ENCODE measurements around the gene SYT5. TPM values are rescaled to one million over a fixed set of nuclear protein-coding genes. Genes with fewer than 3 reads are reported as not detected.

Gene SYT5
- total and polyA plus RNA-seq, 10 of the 15 experiments (the other 5 are each of a cell fraction or from before 2014, with no cell fraction given): 0.04 to 0.79 (median 0.26) TPM; not detected in 7

DNA sequence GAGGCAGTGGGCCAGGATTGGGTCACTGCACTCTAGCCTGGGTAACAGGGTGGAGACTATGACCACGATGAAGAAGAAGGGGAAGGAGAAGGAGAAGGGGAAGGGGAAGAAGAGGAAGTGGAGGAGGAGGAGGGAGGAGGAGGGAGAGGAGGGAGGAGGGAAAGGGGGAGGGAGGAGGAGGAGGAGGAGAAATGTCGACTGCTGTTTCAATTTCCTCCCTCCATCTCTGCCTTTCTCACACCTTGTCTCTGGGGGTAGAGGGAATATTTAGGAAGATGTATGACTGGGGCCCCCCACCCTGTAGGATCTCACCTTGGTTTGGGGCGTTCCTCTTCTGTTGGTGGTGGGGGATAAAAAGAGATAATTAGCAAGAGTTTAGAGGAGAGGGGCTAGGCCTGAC, 34.9 kb downstream of the SYT5 start (continued):
- TF ChIP-seq, protein P1, sequence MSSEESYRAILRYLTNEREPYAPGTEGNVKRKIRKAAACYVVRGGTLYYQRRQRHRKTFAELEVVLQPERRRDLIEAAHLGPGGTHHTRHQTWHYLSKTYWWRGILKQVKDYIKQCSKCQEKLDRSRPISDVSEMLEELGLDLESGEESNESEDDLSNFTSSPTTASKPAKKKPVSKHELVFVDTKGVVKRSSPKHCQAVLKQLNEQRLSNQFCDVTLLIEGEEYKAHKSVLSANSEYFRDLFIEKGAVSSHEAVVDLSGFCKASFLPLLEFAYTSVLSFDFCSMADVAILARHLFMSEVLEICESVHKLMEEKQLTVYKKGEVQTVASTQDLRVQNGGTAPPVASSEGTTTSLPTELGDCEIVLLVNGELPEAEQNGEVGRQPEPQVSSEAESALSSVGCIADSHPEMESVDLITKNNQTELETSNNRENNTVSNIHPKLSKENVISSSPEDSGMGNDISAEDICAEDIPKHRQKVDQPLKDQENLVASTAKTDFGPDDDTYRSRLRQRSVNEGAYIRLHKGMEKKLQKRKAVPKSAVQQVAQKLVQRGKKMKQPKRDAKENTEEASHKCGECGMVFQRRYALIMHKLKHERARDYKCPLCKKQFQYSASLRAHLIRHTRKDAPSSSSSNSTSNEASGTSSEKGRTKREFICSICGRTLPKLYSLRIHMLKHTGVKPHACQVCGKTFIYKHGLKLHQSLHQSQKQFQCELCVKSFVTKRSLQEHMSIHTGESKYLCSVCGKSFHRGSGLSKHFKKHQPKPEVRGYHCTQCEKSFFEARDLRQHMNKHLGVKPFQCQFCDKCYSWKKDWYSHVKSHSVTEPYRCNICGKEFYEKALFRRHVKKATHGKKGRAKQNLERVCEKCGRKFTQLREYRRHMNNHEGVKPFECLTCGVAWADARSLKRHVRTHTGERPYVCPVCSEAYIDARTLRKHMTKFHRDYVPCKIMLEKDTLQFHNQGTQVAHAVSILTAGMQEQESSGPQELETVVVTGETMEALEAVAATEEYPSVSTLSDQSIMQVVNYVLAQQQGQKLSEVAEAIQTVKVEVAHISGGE (CRISPR knock-in tag; IDR thresholded peaks at IDR 0.05): no peak
- TF ChIP-seq RB1 (IDR thresholded peaks at IDR 0.05; ENCODE audit: borderline replicate concordance): no peak

DNA sequence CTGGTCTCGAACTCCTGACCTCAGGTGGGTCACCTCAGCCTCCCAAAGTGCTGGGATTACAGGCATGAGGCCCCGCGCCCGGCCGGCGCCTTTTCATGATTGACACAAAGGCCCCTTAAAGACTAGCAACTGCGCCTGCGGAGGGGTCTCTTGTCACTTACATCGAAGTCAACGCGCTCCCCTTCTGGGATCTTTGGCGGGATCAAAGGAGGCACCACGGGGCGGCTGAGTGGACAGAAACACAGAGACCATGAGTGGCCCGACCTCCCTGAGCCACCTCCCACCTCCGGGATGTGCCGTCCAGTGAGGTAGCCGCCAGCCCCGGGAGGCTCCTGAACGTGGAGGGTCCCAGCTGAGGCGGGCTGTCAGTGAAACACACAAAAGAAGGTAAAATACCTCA, 38.4 kb downstream of the SYT5 start:
- 31% methylated on average over 21 of the region's 21 CpGs for WGBS (ENCODE audit: insufficient coverage, insufficient replicate concordance, low lambda C conversion rate, missing lambda C conversion rate)
- Histone ChIP-seq H3K9me3 (replicated peaks; ENCODE audit: control insufficient read depth, insufficient read depth, low read length) (no peaks in the 10 kb centered on the region), H3K4me1 (ENCODE audit: control insufficient read depth, insufficient read depth, low read length) (no peaks in the 10 kb centered on the region), H4K20me1 (ENCODE audit: control insufficient read depth, insufficient read depth) (no peaks in the 10 kb centered on the region), H3K79me2 (ENCODE audit: control insufficient read depth, insufficient read depth, low read length) (no peaks in the 10 kb centered on the region), H2AFZ (ENCODE audit: control insufficient read depth, low read depth, low read length) (no peak overlapping the region), H3K9ac (ENCODE audit: control insufficient read depth, insufficient read depth, low read length) (no peak overlapping the region), H3K4me2 (ENCODE audit: control insufficient read depth, insufficient read depth) (no peak overlapping the region), H3K36me3 (ENCODE audit: control insufficient read depth in 2 of 2, insufficient read depth in 2 of 2, low read length in 1 of 2) (no peaks in the 10 kb centered on the region), H3K27ac (ENCODE audit: control insufficient read depth, insufficient read depth) (no peak overlapping the region), H3K27me3 (replicated peaks in 1 of 2; ENCODE audit: control insufficient read depth in 2 of 2, insufficient read depth in 2 of 2, low read length in 1 of 2) (no peaks in the 10 kb centered on the region; a peak in 2 of 4 replicates), H3K4me3 (no peak overlapping the region)
- ChIA-PET CTCF (interaction anchor here (0.5 to 2.3 kb wide), 16 partner anchors 10 to 490 kb away, joined by 3 to 23 read pairs (median 4); partner anchors contain the start of gene ZNF784), POLR2A (no interaction called here), RAD21 (ENCODE audit: unreplicated experiment) (interaction anchor here (0.8 to 1.5 kb wide), 10 partner anchors 16 to 491 kb away, joined by 3 to 25 read pairs (median 4); partner anchors contain the start of genes HSPBP1, ISOC2 and TNNI3), SMC1A (ENCODE audit: uncharacterized antibody, unreplicated experiment) (interaction anchor here (0.8 to 1.1 kb wide), 2 partner anchors 19 to 242 kb away, joined by 3 to 4 read pairs; partner anchors contain the start of gene TMEM238)
- intact Hi-C loops (cut with micrococcal nuclease; ENCODE audit: unreplicated experiment): loop anchor here (1.0 to 2.0 kb wide), 2 partner anchors 277 to 361 kb away; no protein-coding TSS in a partner anchor
- DNase-seq (ENCODE audit: low read depth, low spot score): no peak
- in situ Hi-C loops (cut with MboI): loop anchor here (5.0 kb wide), 2 partner anchors 276 to 486 kb away; no protein-coding TSS in a partner anchor
- no peak for FAIRE-seq
- no TSS peak for BruUV-seq (replicated peaks)
- no peak for ATAC-seq
- no peak for TF ChIP-seq SIX5 (IDR thresholded peaks at IDR 0.05; ENCODE audit: low read depth, low read length, severe bottlenecking)
- TF ChIP-seq, protein P2, sequence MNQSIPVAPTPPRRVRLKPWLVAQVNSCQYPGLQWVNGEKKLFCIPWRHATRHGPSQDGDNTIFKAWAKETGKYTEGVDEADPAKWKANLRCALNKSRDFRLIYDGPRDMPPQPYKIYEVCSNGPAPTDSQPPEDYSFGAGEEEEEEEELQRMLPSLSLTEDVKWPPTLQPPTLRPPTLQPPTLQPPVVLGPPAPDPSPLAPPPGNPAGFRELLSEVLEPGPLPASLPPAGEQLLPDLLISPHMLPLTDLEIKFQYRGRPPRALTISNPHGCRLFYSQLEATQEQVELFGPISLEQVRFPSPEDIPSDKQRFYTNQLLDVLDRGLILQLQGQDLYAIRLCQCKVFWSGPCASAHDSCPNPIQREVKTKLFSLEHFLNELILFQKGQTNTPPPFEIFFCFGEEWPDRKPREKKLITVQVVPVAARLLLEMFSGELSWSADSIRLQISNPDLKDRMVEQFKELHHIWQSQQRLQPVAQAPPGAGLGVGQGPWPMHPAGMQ (IDR thresholded peaks at IDR 0.05; ENCODE audit: borderline replicate concordance): no peak
- no peak for TF ChIP-seq BHLHE40 (IDR thresholded peaks at IDR 0.05; ENCODE audit: borderline replicate concordance in 1 of 2, low read depth in 2 of 2, low read length in 1 of 2)
- TF ChIP-seq, protein P3, sequence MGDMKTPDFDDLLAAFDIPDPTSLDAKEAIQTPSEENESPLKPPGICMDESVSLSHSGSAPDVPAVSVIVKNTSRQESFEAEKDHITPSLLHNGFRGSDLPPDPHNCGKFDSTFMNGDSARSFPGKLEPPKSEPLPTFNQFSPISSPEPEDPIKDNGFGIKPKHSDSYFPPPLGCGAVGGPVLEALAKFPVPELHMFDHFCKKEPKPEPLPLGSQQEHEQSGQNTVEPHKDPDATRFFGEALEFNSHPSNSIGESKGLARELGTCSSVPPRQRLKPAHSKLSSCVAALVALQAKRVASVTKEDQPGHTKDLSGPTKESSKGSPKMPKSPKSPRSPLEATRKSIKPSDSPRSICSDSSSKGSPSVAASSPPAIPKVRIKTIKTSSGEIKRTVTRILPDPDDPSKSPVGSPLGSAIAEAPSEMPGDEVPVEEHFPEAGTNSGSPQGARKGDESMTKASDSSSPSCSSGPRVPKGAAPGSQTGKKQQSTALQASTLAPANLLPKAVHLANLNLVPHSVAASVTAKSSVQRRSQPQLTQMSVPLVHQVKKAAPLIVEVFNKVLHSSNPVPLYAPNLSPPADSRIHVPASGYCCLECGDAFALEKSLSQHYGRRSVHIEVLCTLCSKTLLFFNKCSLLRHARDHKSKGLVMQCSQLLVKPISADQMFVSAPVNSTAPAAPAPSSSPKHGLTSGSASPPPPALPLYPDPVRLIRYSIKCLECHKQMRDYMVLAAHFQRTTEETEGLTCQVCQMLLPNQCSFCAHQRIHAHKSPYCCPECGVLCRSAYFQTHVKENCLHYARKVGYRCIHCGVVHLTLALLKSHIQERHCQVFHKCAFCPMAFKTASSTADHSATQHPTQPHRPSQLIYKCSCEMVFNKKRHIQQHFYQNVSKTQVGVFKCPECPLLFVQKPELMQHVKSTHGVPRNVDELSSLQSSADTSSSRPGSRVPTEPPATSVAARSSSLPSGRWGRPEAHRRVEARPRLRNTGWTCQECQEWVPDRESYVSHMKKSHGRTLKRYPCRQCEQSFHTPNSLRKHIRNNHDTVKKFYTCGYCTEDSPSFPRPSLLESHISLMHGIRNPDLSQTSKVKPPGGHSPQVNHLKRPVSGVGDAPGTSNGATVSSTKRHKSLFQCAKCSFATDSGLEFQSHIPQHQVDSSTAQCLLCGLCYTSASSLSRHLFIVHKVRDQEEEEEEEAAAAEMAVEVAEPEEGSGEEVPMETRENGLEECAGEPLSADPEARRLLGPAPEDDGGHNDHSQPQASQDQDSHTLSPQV (IDR thresholded peaks at IDR 0.05): no peak
- TF ChIP-seq HDAC6 (IDR thresholded peaks at IDR 0.05; ENCODE audit: unreplicated experiment): no peak
- TF ChIP-seq NFYA (IDR thresholded peaks at IDR 0.05; ENCODE audit: borderline replicate concordance, low read depth, low read length): no peak
